Measurements from ENCODE around the gene SMG9. TPM values are rescaled to one million over a fixed set of nuclear protein-coding genes. Genes with fewer than 3 reads are reported as not detected.

Gene SMG9
- total and polyA plus RNA-seq, 2 of the 4 experiments (the other 2 are of a cell fraction) = 4.8 to 24.3 TPM

GRCh38 chr19:43747557-43748204 lies 7.1 kb downstream of the SMG9 start:
- Histone ChIP-seq H3K9ac (ENCODE audit: low read depth, low read length) (no peak overlapping the region), H3K56ac (ENCODE audit: extremely low read depth, insufficient read depth, low read length) (no peak overlapping the region), H3K23ac (ENCODE audit: low read depth, low read length) (no peak overlapping the region), H3K4ac (ENCODE audit: low read depth, low read length) (no peak overlapping the region), H2BK15ac (ENCODE audit: low read depth, low read length) (no peak overlapping the region), H3K4me1 (ENCODE audit: control insufficient read depth, insufficient read depth, low read length) (peaks cover 6% of the 10 kb centered on the region), H3K9me1 (ENCODE audit: insufficient read depth, low read length) (peaks cover 8% of the 10 kb centered on the region; the same call in 1 of the 2 replicates), H2AK9ac (replicated peaks; ENCODE audit: low read depth, low read length, poor library complexity) (no peak overlapping the region), H3K79me1 (ENCODE audit: low read depth in 1 of 2, low read length in 2 of 2) (peaks cover 5 to 61% of the 10 kb centered on the region in 2 experiments), H4K91ac (ENCODE audit: insufficient read depth, low read depth, low read length) (no peak overlapping the region), H2AFZ (replicated peaks; ENCODE audit: low read length, poor library complexity) (no peak overlapping the region), H3K18ac (ENCODE audit: low read depth, low read length) (no peak overlapping the region), H3K4me3 (ENCODE audit: insufficient read depth, low read depth, low read length) (no peak overlapping the region), H4K8ac (ENCODE audit: low read depth in 2 of 2, low read length in 2 of 2) (no peak overlapping the region), H3K14ac (replicated peaks; ENCODE audit: low read depth, low read length) (no peak overlapping the region), H2AK5ac (ENCODE audit: low read depth, low read length) (no peak overlapping the region), H3K9me3 (ENCODE audit: control insufficient read depth, insufficient read depth, low read length) (no peaks in the 10 kb centered on the region), H4K20me1 (ENCODE audit: insufficient read depth, low read length) (peaks cover 15% of the 10 kb centered on the region; the same call in 1 of the 2 replicates), H4K5ac (ENCODE audit: low read depth, low read length) (no peak overlapping the region), H3K27me3 (ENCODE audit: control insufficient read depth, insufficient read depth, low read length) (no peaks in the 10 kb centered on the region), H2BK120ac (ENCODE audit: low read depth, low read length) (no peak overlapping the region), H2BK5ac (ENCODE audit: low read depth, low read length, poor library complexity, severe bottlenecking) (no peak overlapping the region), H2BK20ac (ENCODE audit: low read depth, low read length) (no peak overlapping the region), H3K36me3 (ENCODE audit: control insufficient read depth, insufficient read depth, low read length) (peaks cover 45% of the 10 kb centered on the region), H3K4me2 (ENCODE audit: low read depth, low read length) (no peak overlapping the region), H3K27ac (ENCODE audit: insufficient read depth, low read length) (no peak overlapping the region)
- intact Hi-C loops (cut with micrococcal nuclease) = no loop called here
- DNase-seq = no peak
- TF ChIP-seq SMC3 (IDR thresholded peaks at IDR 0.05; ENCODE audit: low read depth, low read length) (no peak), RFX5 (IDR thresholded peaks at IDR 0.05; ENCODE audit: low read depth, low read length) (no peak)
- ChIA-PET CTCF (no interaction called here), POLR2A (ENCODE audit: unreplicated experiment) (no interaction called here)
- no TSS peak for BruUV-seq (replicated peaks)
- dilution Hi-C loops (cut with HindIII; ENCODE audit: low sequenced_read_pairs, unreplicated experiment) = no loop called here
- ATAC-seq (ENCODE audit: low read depth) = no peak
- in situ Hi-C loops (cut with MboI; ENCODE audit: low sequenced_read_pairs) = loop anchor here (5.0 kb wide), 1 partner anchor 35 kb away; the partner anchor contains the start of gene KCNN4
- WGBS, 2 experiments (ENCODE audit: extremely low coverage in 2 of 2, insufficient read length in 1 of 2) = no CpG with 5 or more reads among the region's 16 CpGs
